Stimulated activated CD4-positive, alpha-beta T cell treated with anti-CD3 and anti-CD28 coated beads, Interleukin-1b, Interleukin-23, amount 100 ng/mL, for 4 hours (primary cell): ENCODE measurements around the gene GTPBP2.
A peak's percentile ranks its signal among the peaks of the same experiment; 100 is the strongest.
"Not testable (repeated sequence)": the region's sequence is repeated elsewhere in the genome, so short reads cannot be mapped to it uniquely, and the experiment has no call there.

Source experiments
- DNase-seq, 2 donors: peaks; one replicate each; pipeline ENCODE4 v3.0.0-alpha.2; 2020; ENCODE audit warnings: low read depth in 2 of 2

The GTPBP2 gene

DNA sequence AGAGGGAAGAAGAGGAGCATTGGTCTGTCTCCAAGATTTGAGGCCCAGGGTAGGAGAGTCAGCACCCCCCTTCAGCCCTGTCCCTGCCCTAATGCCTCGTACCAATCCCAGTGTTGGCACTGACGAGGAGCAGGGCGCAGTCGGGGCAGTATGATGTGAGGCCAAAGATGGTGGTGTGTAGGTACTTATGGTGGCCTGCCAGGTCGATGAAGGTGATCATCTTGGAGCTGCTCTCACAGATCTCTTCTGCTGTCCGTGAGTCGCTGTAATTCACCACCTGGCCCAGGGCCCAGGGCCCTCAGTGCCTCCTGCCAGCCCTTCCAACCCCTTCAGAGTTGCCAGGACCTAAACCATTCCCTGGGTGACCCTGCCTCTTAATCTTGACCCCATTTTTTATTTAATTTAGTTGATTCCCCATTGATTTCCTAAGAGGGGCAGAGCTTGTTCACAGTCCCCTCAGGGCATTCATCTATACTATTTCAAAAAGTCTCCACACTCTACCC lies 4.2 kb downstream of the GTPBP2 start:
- DNase-seq = no peak

DNA sequence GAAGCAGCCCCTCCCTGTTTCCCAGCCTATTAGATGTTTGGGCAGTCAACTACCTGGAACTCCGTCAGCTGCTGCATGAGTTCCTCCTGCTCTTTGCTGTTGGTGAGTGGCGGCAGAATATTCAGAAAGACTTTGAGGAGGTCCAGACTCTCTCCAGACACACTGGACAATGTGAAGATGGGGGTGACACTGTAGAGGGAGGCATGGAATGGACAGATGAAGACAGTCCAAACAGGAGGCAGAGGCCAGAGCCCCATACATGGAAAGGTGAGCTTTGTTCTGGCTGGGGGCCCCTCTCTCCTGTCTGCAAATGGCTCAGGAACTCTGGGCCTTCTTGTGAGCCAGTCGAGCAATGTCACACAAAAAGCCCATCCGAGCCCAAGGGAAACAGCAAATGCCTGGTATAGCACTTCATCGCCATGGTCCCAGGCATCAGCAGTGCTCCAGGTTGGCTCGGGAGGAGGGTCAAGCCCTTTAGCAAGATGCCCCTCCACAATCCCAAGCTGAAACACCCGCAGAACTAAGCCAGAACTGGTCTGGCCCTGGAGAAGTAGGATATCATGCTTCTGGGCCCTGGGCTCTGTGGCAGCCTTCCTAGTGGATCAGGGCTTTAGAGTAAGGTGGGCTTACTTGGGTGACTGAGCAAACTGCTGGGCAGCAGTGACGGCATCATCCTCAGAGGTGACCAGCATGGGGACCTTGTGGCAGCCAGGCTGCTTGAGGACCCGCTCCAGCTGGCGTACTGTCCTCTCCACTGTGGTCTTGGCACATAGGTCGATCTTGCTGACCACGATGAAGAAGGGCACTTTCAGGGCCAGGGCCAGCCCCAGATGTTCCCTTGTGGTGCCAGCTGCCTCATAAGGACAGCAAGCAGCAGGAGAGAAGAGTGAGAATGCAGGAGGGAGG lies 4.9 kb downstream of the GTPBP2 start:
- no peak for DNase-seq

DNA sequence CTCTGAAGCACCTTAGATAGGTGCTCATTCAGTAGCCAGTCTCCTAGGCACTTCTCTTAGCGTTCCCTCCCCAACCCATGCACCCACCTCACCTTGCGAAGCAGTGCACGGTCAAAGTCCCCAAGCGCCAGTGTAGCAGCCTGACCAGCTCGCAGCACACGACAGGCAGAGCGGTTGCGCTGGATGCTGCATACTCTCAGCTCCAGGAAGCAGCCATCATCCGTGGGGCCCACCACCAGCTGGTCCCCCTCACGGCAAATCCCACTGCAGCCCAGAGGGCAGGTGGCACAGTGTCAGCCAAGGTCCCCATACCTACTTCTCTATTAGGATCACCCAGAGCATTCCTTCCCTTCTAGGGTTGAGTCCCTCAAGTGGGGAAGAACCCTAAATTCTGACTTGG lies 6.5 kb downstream of the GTPBP2 start:
- DNase-seq = no peak

DNA sequence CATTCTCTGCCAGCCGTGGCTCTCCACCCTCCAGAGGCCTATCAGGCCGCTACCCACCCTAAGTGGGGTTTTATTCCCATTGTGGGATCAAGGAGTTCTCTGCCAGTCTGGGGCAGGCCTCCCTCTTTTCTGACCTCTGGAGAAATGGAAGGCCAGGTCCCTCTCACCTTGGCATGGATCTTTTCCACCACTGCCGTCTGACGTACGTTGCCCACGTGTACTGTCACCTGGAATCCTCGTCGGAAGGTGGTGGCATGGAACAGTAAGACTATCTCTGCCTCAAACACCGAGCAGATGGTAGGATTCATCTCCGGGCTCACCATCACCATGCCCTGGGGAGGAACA lies 7.3 kb downstream of the GTPBP2 start:
- DNase-seq = no peak

DNA sequence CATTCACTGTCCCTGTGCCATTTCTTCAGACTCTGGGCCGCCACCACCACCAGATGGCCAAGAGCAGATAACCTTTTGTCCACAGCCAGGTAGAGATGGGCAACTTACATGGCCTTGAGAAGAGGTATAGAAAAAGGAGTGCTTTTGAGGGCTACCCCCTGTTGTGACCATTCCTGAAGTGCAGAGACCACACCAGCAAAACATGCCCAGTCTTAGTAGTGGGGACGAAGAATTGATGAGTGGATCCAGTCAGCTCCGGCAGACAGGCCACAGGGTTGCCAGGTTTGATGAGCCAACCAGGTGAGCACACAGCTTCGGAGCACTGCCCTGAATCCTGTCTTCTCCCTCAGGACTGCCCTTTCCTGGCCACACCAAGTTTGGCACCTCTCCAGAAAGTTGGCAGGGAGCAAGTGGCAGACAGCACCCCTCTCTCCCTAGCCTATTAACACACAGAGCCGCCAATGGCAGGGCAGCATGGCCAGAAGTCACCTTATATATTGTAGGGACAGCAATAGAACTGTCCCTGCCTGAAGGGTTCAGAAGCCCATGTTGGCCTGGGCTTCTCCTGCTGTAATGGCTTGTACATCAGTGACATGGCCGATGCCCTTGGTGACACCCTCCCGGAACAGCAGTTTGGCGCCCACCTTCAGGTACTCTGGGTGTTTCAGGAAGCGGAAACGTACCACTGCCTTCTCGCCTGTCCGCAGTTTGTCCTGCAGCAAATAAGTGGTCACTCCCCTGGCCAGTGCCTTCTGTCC lies 7.8 kb downstream of the GTPBP2 start:
- no peak for DNase-seq

DNA sequence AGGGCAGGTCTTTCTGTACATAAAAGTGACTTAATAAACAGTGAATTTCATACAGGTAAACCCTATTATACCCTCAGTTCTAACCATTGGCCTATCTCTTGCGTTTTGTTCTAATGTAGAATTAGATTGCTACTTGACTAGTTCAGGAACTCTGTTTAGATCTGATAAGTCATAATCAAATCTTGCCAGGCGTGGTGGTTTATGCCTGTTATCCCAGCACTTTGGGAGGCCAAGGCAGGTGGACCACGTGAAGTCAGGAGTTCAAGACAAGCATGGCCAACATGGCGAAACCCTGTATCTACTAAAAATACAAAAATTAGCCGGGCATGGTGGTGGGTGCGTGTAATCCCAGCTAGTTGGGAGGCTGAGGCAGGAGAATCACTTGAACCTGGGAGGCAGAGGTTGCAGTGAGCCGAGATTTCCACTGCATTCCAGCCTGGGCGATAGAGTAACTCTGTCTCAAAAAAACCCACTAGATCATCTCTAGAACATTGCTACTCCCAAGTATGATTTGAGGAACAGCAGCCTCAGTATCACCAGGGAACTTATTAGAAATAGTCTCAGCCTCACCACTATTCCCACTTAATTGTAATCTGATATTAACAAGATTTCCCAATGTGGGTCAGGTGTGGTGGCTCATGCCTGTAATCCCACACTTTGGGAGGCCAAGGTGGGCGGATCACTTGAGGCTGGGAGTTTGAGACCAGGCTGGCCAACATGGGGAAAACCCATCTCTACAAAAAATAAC lies 12.2 kb downstream of the GTPBP2 start:
- DNase-seq = no peak

DNA sequence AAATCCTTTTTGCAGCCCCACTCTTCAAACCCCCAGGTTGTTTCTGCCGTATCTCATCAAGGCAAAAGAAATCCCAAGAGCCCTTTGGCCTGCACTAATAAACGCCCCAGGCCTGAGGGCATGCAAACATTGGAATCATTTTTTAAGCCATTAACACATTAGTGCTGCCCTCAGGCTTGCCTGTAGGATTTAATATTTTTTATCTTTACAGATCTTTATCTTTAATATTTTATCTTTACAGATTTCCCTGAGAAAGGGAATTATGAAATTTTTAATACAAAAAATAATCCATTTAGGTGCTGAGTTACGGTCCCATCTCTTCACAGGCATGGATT lies 14.7 kb downstream of the GTPBP2 start:
- no peak for DNase-seq

DNA sequence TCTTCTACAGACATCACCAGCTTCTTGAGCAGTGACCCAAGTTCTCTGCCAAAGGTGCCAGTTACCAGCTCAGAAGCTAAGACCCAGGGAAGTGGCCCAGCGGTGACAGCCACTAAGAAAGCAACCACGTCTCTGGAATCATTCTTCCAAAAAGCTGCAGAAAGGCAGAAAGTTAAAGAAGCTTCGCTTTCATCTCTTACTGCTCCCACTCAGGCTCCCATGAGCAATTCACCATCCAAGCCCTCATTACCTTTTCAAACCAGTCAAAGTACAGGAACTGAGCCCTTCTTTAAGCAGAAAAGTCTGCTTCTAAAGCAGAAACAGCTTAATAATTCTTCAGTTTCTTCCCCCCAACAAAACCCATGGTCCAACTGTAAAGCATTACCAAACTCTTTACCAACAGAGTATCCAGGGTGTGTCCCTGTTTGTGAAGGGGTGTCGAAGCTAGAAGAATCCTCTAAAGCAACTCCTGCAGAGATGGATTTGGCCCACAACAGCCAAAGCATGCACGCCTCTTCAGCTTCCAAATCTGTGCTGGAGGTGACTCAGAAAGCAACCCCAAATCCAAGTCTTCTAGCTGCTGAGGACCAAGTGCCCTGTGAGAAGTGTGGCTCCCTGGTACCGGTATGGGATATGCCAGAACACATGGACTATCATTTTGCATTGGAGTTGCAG lies 15.2 kb downstream of the GTPBP2 start:
- no peak for DNase-seq

DNA sequence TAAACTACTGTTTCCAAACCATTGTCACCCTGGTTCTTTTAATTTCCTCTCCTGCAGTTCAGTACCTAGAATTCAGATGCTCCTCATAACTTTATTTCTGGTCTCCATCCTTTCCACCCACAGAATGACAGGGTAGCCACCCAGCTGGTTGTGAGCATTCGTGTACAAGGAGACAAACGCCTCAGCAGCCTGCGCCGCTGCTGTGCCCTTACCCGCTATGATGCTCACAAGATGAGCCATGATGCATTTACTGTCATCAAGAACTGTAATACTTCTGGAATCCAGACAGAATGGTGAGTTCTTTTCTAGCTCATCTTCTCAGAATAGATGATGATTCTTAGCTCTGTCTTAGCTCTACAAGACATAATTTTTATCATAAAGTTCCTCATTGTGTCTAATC lies 18.6 kb downstream of the GTPBP2 start:
- DNase-seq = no peak

DNA sequence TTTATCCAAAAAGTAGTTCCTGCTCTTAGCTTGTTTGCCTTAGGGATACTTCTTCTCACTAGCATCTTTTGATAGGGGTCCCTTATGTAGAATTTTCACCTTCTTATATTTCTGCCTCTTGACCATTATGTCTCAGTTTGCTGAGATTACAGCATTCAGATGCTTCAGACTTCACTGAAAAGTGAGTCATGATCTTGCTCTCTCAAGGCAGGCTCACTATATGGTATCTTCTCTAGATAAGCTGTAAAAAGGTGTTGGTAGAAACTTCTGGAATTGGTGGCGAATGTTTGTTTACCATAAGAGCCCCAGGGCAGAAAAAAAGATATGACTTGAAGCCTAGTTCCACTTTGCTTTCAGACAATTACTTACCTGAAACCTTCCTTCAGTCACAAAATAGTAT lies 19.7 kb downstream of the GTPBP2 start:
- DNase-seq = no peak

DNA sequence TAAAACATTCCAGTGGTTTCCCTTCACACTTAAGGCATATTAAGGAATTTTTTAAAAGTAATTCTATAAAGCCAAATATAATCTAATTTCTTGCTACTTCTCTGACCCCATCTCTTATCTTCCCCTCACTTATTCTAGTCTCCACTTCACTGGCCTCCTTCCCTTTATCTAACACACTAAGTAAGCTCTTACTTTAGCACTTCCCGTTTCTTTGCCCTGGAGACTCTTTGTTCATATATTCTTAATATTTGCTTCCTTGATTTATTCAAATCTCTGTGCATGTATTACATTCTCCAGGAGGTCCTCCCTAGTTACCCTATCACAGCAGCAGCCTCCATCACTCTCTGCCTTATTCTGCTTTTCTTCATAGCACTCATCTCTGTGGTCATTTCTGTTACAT lies 20.3 kb downstream of the GTPBP2 start:
- DNase-seq = no peak

DNA sequence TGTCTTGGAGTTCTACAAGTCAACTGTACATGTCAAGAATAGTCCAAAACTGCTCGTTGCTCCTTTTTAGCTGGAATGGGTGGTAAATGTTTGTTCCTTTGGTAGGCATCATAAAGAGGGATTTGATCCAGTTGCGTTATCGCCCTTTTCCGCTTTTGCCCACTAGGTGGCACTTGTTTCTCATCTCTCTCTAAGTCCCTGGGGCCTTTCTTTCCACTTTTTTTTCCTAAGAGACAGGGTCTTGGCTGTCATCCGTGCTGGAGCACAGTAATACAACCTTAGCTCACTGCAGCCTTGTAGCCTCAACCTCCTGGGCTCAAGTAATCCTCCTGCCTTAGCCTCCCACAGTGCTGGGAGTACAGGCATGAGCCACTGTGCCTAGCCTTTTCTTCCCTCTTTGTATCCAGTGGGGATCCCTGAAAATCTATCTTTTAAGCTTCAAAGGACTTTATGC lies 20.7 kb downstream of the GTPBP2 start:
- peak; percentile 46 to 47 for DNase-seq

DNA sequence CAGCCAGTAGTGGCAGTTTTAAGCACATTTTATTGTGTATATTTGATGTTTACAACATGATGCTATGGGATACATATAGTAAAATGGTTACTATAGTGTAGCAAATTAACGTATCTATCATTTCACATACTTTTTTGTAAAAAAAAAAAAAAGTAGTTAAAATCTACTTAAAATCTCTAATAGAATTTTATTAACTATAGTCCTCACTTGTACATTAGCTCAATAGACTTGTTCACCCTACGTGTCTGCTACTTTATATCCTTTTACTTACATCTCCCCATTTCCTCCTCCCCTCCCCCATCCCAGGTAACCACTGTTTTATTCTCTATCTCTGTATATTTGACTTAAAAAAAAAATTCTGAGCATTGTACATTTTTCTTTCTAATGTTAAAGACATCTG lies 23.0 kb downstream of the GTPBP2 start:
- no peak for DNase-seq

DNA sequence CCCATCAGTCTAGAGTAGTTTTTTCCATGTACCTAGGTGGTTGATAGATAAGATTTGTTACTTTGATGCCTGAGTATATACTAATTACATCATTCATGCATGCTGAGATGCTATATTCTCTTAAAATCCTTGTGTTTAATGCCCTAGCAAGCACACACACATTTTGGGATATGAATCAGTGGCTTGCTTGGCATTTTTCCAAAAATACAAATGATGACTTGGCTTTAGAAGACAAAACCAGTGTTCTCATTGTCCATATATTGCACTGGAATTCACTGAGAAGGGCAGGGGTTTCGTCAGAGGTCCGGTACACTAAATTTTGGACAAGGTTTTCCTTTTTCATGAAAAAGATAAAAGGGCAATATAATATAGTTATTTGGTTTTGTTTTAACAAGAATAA lies 24.9 kb downstream of the GTPBP2 start:
- DNase-seq = no peak

DNA sequence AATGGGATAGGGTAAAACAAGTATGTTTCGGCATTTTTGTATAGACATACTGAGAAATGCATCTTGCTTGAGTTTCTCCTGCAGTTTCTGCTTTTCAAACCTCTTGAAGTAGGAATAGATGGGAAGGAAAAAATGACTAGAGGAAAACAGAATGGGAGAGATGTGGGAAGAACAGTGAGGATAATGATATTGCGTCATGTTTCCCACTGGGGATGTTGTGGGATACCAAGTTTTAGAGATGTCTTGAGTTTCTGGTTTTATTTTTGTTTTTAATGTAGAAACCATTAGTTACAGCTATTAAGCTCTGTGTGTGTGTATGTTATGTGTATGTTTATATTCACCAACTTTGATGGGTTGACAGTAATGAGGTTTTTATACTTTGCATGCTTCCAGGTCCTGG lies 28.5 kb downstream of the GTPBP2 start:
- DNase-seq = no peak

DNA sequence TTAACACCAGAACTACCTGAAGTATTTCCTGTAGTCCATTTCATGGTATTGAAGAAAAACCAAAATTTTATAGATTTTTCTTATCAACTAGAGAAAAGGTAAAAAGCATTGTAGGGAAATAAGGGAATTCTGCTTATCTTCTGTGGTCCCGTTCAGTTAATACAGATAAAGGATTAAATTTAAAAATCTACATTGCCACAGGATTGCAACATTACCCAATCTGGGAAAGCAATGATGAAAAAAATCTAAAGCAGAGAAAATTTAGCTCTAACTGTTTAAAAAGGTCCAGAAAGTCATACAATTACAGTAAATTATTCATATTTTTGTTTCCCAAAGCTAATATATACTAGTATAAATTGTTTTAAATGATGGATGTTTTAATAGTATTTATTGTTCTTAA lies 35.1 kb downstream of the GTPBP2 start:
- DNase-seq = no peak

DNA sequence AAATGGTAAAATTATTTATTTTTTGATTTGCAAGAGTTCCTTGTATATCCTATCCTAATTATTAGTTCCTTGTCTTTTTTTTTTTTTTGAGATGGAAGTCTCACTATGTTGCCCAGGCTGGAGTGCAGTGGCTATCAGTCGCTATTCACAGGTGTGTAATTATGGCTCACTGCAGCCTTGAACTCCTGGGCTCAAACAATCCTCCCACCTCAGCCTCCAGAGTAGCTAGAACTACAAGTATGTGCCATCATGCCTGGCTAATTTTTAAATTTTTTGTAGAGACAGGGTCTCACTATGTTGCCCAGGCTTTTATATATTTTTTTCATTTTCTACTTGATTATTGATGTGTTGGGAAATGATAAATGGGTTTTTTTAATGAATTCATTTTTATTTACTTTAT lies 39.5 kb downstream of the GTPBP2 start:
- DNase-seq = not testable (repeated sequence)

DNA sequence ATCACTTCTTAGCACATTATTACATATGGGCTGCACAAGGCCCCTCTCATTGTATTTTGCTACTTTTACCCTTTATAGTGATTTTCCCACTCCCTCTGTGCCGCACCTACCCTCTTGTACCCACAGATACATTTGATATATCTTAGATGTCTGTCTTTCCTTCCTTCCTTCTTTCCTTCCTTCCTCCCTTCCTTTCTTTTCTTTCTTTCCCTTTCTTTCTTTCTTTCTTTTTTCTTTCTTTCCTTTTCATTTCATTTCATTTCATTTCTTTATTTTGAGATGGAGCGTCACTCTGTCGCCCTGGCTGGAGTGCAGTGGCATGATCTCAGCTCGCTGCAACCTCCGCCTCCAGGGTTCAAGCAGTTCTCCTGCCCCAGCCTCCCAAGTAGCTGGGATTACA lies 40.9 kb downstream of the GTPBP2 start:
- DNase-seq = no peak

DNA sequence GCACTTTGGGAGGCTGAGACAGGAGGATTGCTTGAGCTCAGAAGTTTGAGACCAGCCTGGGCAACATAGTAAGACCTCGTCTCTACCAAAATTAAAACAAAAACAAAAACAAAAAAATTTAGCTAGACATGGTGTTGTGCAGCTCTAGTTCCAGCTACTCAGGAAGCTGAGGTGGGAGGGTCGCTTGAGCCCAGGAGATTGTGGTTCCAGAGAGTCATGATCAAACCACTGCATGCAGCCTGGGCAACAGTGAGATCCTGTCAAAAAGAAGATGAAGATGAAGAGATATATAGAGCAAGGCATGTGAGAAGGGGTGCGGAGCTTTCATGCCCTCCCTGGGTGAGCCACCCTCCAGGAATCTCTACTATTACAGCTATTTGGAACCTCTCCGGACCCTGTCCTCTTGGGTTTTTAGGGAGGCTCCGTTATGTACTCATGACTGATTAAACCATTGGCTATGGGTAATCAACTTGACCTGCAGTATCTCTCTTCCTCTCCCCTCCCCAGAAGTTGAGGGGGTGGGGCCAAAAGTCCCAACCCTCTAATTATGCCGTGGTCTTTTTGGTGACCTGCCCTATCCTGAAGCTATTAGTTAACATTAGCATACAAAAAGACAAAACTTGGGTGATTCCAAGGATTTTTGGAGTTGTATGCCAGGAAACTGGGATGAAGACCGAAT lies 44.0 kb downstream of the GTPBP2 start:
- DNase-seq = no peak

DNA sequence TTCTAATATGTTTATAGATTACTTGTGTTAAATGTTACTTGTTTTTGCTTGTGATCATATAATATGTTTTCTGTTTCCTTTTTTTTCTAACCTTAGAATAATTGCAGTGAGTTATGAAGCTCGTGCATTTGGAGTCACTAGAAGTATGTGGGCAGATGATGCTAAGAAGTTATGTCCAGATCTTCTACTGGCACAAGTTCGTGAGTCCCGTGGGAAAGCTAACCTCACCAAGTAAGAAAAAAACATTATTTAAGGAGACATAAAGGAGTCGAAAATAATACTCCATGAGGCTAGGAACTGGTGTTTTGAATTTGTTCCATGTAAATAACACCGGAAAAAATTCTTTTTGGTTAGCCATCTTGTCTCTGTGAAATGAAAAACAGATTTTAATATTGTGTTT lies 46.2 kb downstream of the GTPBP2 start:
- DNase-seq = no peak

DNA sequence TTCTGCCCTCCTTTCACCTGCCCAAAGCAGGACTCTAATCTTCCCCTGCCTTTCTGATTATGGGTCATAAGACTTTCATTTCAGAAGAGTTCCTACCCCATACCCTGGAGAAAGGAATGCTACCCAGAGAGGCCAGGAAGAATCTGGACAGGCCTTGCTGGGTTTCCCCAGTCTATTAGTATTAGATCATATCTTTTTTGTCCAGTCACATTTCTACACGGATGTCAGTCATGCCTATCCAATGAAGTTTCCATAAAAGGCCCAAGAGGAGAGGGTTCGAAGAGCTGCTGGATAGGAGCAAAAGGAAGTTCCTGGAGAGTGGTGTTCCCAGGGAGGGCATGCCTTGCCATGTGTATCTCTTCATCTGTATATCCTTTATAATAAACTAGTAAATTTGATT lies 49.9 kb downstream of the GTPBP2 start:
- DNase-seq = no peak
